ENCODE measurements around the gene MYPOP. TPM values are rescaled to one million over a fixed set of nuclear protein-coding genes. Genes with fewer than 3 reads are reported as not detected.

MYPOP gene
- total RNA-seq, 1 experiment from 2014 or later = 10.8 TPM

GRCh38 chr19:45905011-45905410 is 2.6 kb upstream of the MYPOP start:
- Histone ChIP-seq H2AFZ (ENCODE audit: low read depth, low read length, poor library complexity, severe bottlenecking) (no peak overlapping the region), H3K4me1 (ENCODE audit: control insufficient read depth in 1 of 2, insufficient read depth in 2 of 2, low read length in 2 of 2) (peaks cover 0 to 10% of the 10 kb centered on the region in 2 experiments; a peak in 1 of 4 replicates), H3K27ac (ENCODE audit: low read depth, low read length) (no peak overlapping the region), H3K4me3 (replicated peaks in 1 of 2; ENCODE audit: low read depth in 1 of 2, low read length in 2 of 2) (no peak overlapping the region), H4K20me1 (ENCODE audit: insufficient read depth) (no peaks in the 10 kb centered on the region), H3K36me3 (ENCODE audit: control insufficient read depth in 1 of 2, insufficient read depth in 2 of 2, low read length in 2 of 2) (no peaks in the 10 kb centered on the region), H3K4me2 (ENCODE audit: low read length) (no peak overlapping the region), H3K27me3 (ENCODE audit: insufficient read depth, low read length) (no peaks in the 10 kb centered on the region), H3K9ac (ENCODE audit: low read length) (no peak overlapping the region), H3K9me2 (ENCODE audit: insufficient read depth) (no peaks in the 10 kb centered on the region), H3K79me2 (ENCODE audit: insufficient read depth, low read length) (peaks cover 5% of the 10 kb centered on the region; the same call in 1 of the 2 replicates), H3K9me3 (ENCODE audit: control insufficient read depth in 1 of 2, insufficient read depth in 1 of 2, low read depth in 1 of 2, low read length in 2 of 2) (no peaks in the 10 kb centered on the region)
- ChIA-PET RAD21 (ENCODE audit: low non-redundant PET in 1 of 2, low total read pairs in 2 of 2, uncharacterized antibody in 2 of 2, unreplicated experiment in 2 of 2) (no interaction called here), POLR2A (no interaction called here), CTCF (interaction anchor here (0.6 kb wide), 1 partner anchor 124 kb away, joined by 3 read pairs; no protein-coding TSS in a partner anchor)
- DNase-seq (ENCODE audit: low read depth, low spot score) (no peak), ATAC-seq (no peak)
- intact Hi-C loops (cut with micrococcal nuclease) = no loop called here
- BruUV-seq (replicated peaks) = no TSS peak
- no peak for TF ChIP-seq EZH2 (IDR thresholded peaks at IDR 0.05)
- TF ChIP-seq SIN3A (IDR thresholded peaks at IDR 0.05; ENCODE audit: low read depth) = no peak
- TF ChIP-seq ATF3 (IDR thresholded peaks at IDR 0.05) = no peak

GRCh38 chr19:45902651-45903625 is 525 bp upstream of the MYPOP start:
- Histone ChIP-seq H3K27ac (ENCODE audit: low read depth, low read length) (peak overlapping the region; percentile 72), H3K4me2 (ENCODE audit: low read length) (peak overlapping the region; percentile 84), H3K36me3 (ENCODE audit: control insufficient read depth in 1 of 2, insufficient read depth in 2 of 2, low read length in 2 of 2) (peaks cover 0 to 3% of the 10 kb centered on the region in 2 experiments; a peak in 1 of 4 replicates), H3K79me2 (ENCODE audit: insufficient read depth, low read length) (peaks cover 5% of the 10 kb centered on the region; the same call in 1 of the 2 replicates), H3K9ac (ENCODE audit: low read length) (peak overlapping the region; percentile 88), H3K9me3 (ENCODE audit: control insufficient read depth in 1 of 2, insufficient read depth in 1 of 2, low read depth in 1 of 2, low read length in 2 of 2) (no peaks in the 10 kb centered on the region), H3K4me3 (replicated peaks in 1 of 2; ENCODE audit: low read depth in 1 of 2, low read length in 2 of 2) (peak overlapping the region; percentile 75 to 86), H3K27me3 (ENCODE audit: insufficient read depth, low read length) (no peaks in the 10 kb centered on the region), H3K4me1 (ENCODE audit: control insufficient read depth in 1 of 2, insufficient read depth in 2 of 2, low read length in 2 of 2) (peaks cover 0 to 10% of the 10 kb centered on the region in 2 experiments; a peak in 1 of 4 replicates), H3K9me2 (ENCODE audit: insufficient read depth) (no peaks in the 10 kb centered on the region), H2AFZ (ENCODE audit: low read depth, low read length, poor library complexity, severe bottlenecking) (no peak overlapping the region), H4K20me1 (ENCODE audit: insufficient read depth) (no peaks in the 10 kb centered on the region)
- ChIA-PET RAD21 (ENCODE audit: low non-redundant PET in 1 of 2, low total read pairs in 2 of 2, uncharacterized antibody in 2 of 2, unreplicated experiment in 2 of 2) (interaction anchor here (0.6 to 1.4 kb wide), 5 partner anchors 15 to 315 kb away, joined by 3 to 7 read pairs (median 3); partner anchors contain the start of gene CCDC61 (in 1 of the 2)), CTCF (interaction anchor here (0.7 to 1.5 kb wide), 7 partner anchors 10 to 166 kb away, joined by 3 to 9 read pairs (median 3); partner anchors contain the start of genes FOXA3, IRF2BP1, NANOS2 and SIX5), POLR2A (interaction anchor here (0.7 to 1.4 kb wide), 8 partner anchors 10 to 132 kb away, joined by 3 to 6 read pairs (median 3); partner anchors contain the start of genes IRF2BP1, NANOS2 and SYMPK)
- TF ChIP-seq REST (IDR thresholded peaks at IDR 0.05; ENCODE audit: low read depth) (no peak), ZFX (IDR thresholded peaks at IDR 0.05) (peak; percentile 18; the same call in 1 of the 2 replicates), POLR2AphosphoS5 (IDR thresholded peaks at IDR 0.05; ENCODE audit: low read depth, low read length) (peak; percentile 84), POLR2A (IDR thresholded peaks at IDR 0.05; ENCODE audit: borderline replicate concordance, extremely low read depth, insufficient read depth, insufficient read length) (peak; percentile 61)
- BruUV-seq (replicated peaks) = TSS peak; percentile 70
- intact Hi-C loops (cut with micrococcal nuclease) = loop anchor here (2.0 kb wide), 1 partner anchor 16 kb away; the partner anchor contains the start of gene IRF2BP1
- ATAC-seq (peak; percentile 92), DNase-seq (ENCODE audit: low read depth, low spot score) (peak; percentile 92)
